Vagina (tissue), 2 donors: ENCODE data around the gene NPAS3.

ENCODE experiments used
- POLR2A ChIP-seq, 2 donors: fragments of 450-650 bp; IDR thresholded peaks; one replicate each; pipeline ENCODE4 v1.6.1; 2017; ENCODE audit warnings: antibody characterized with exemption in 2 of 2, mild to moderate bottlenecking in 2 of 2, moderate library complexity in 2 of 2
- POLR2AphosphoS5 ChIP-seq, 2 donors: sonication (generic); formaldehyde crosslinking; IDR thresholded peaks; one replicate each; pipeline ENCODE4 v1.9.0; 2017; ENCODE audit warnings: antibody characterized with exemption in 2 of 2, mild to moderate bottlenecking in 2 of 2, low read depth in 1 of 2; ENCODE audit not compliant: insufficient read depth in 1 of 2

- TF ChIP-seq POLR2AphosphoS5 (IDR thresholded peaks at IDR 0.05; ENCODE audit: insufficient read depth in 1 of 2, low read depth in 1 of 2) (no peak), POLR2A (IDR thresholded peaks at IDR 0.05) (no peak)
Observed at GRCh38 chr14:33780035-33780434, 841.4 kb downstream of the NPAS3 start.
